ENCODE measurements around the gene USP5. TPM values are rescaled to one million over a fixed set of nuclear protein-coding genes. Genes with fewer than 3 reads are reported as not detected.

Gene USP5
- 175 TPM for total RNA-seq (2021; ENCODE audit: unreplicated experiment)
- 76.8 and 88.7 TPM in 2 replicates for polyA plus RNA-seq (2012)
- Bru-seq, nascent RNA, result percentile 66 among the genes with signal in this experiment
- BruChase-seq, experiment 1, labeled RNA remaining after a 6-hour chase, result percentile 91 among the genes with signal in this experiment
- percentile 82 among the genes with signal in this experiment for BruChase-seq, experiment 2, labeled RNA remaining after a 2-hour chase
- long read RNA-seq, transcript USP5-201 (20 exons, 3,181 nt), result minor isoform, 8 of 460 reads
- long read RNA-seq, transcript USP5-202 (20 exons, 3,083 nt), result major isoform, 289 of 460 reads
- long read RNA-seq, transcript USP5-204 (14 exons, 2,522 nt), result minor isoform, 13 of 460 reads
- long read RNA-seq, partial matches to known transcripts, result 98 of 460 reads
- long read RNA-seq, other reads (novel, unspliced or antisense), result 52 of 460 reads

- peak; percentile 100 for DNase-seq (ENCODE audit: low read depth, low spot score)
- peak within 1 kb of the TSS; percentile 67 to 94 for H3K4me3 ChIP-seq (replicated peaks in 1 of 2; ENCODE audit: low read depth in 1 of 2, low read length in 2 of 2)
- POLR2A ChIA-PET, result interaction anchor here (0.6 to 8.9 kb wide), 19 partner anchors 9 to 638 kb away, joined by 3 to 186 read pairs (median 8); partner anchors contain the start of genes C12orf57, COPS7A, GAPDH and GNB3
- H3K4me1 ChIP-seq (ENCODE audit: control insufficient read depth in 1 of 2, insufficient read depth in 2 of 2, low read length in 2 of 2), result peaks cover 15 to 31% of the 10 kb centered on the region in 2 experiments
- peak within 1 kb of the TSS; percentile 77 for H3K27ac ChIP-seq (ENCODE audit: low read depth, low read length)
- peaks cover 31 to 48% of the 10 kb centered on the region in 2 experiments; a peak in 3 of 4 replicates for H3K36me3 ChIP-seq (ENCODE audit: control insufficient read depth in 1 of 2, insufficient read depth in 2 of 2, low read length in 2 of 2)
- TF ChIP-seq, protein P1, sequence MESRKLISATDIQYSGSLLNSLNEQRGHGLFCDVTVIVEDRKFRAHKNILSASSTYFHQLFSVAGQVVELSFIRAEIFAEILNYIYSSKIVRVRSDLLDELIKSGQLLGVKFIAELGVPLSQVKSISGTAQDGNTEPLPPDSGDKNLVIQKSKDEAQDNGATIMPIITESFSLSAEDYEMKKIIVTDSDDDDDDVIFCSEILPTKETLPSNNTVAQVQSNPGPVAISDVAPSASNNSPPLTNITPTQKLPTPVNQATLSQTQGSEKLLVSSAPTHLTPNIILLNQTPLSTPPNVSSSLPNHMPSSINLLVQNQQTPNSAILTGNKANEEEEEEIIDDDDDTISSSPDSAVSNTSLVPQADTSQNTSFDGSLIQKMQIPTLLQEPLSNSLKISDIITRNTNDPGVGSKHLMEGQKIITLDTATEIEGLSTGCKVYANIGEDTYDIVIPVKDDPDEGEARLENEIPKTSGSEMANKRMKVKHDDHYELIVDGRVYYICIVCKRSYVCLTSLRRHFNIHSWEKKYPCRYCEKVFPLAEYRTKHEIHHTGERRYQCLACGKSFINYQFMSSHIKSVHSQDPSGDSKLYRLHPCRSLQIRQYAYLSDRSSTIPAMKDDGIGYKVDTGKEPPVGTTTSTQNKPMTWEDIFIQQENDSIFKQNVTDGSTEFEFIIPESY (IDR thresholded peaks at IDR 0.05; ENCODE audit: extremely low read depth, insufficient replicate concordance, low read length), result peak; percentile 37
- TF ChIP-seq TCF7L2 (IDR thresholded peaks at IDR 0.05; ENCODE audit: borderline replicate concordance, extremely low read depth, insufficient read depth, insufficient read length), result peak; percentile 59
- TF ChIP-seq EZH2phosphoT487 (IDR thresholded peaks at IDR 0.05; ENCODE audit: borderline replicate concordance), result no peak
- no peak for TF ChIP-seq FOSL1 (IDR thresholded peaks at IDR 0.05; ENCODE audit: low read depth)
- TF ChIP-seq POLR2AphosphoS5 (IDR thresholded peaks at IDR 0.05; ENCODE audit: low read depth, low read length), result peak; percentile 77
- no peak for TF ChIP-seq ELF1 (IDR thresholded peaks at IDR 0.05; ENCODE audit: borderline replicate concordance, low read depth)
- TF ChIP-seq CEBPB (IDR thresholded peaks at IDR 0.05; ENCODE audit: low read depth), result no peak
- peak; percentile 81 for TF ChIP-seq YY1 (IDR thresholded peaks at IDR 0.05; ENCODE audit: extremely low read depth, insufficient replicate concordance, low read depth, low read length)
- TF ChIP-seq ZFX (IDR thresholded peaks at IDR 0.05), result peak; percentile 97; the same call in 1 of the 2 replicates
- peak within 1 kb of the TSS; percentile 89 for H3K9ac ChIP-seq (ENCODE audit: low read length)
- intact Hi-C loops (cut with micrococcal nuclease), result loop anchor here (5.0 kb wide), 1 partner anchor 245 kb away; the partner anchor contains the start of gene CHD4
- no peaks in the 10 kb centered on the region for H4K20me1 ChIP-seq (ENCODE audit: insufficient read depth)
- RAD21 ChIA-PET (ENCODE audit: low non-redundant PET in 1 of 2, low total read pairs in 2 of 2, uncharacterized antibody in 2 of 2, unreplicated experiment in 2 of 2), result interaction anchor here in 1 of 2 experiments (1.5 kb wide), 1 partner anchor 21 kb away, joined by 5 read pairs; the partner anchor contains the start of gene SPSB2
- no peaks in the 10 kb centered on the region for H3K27me3 ChIP-seq (ENCODE audit: insufficient read depth, low read length)
- no peaks in the 10 kb centered on the region for H3K9me2 ChIP-seq (ENCODE audit: insufficient read depth)
- TSS peak; percentile 77 for BruUV-seq (replicated peaks)
- H3K79me2 ChIP-seq (ENCODE audit: insufficient read depth, low read length), result peaks cover 49% of the 10 kb centered on the region
- CTCF ChIA-PET, result interaction anchor here (0.6 to 3.4 kb wide), 13 partner anchors 17 to 128 kb away, joined by 3 to 38 read pairs (median 5); partner anchors contain the start of genes COPS7A, MLF2, P3H3 and SPSB2
- H3K4me2 ChIP-seq (ENCODE audit: low read length), result peak within 1 kb of the TSS; percentile 100
- peak; percentile 81 for ATAC-seq
- no peaks in the 10 kb centered on the region for H3K9me3 ChIP-seq (ENCODE audit: control insufficient read depth in 1 of 2, insufficient read depth in 1 of 2, low read depth in 1 of 2, low read length in 2 of 2)
- peak within 1 kb of the TSS; percentile 85 for H2AFZ ChIP-seq (ENCODE audit: low read depth, low read length, poor library complexity, severe bottlenecking)
These were observed at the start of gene USP5 for GRCh38 chr12:6851921-6852650. Gene USP5 (plus strand): TSS chr12:6852150. CDS start chr12:6852180, 30 bp downstream.
